PC-3 (cell line): ENCODE measurements around the gene ANTXR2. TPM values are rescaled to one million over a fixed set of nuclear protein-coding genes. Genes with fewer than 3 reads are reported as not detected.

Experiments
- ATAC-seq: fragments of 200-7000 bp; cut with Tn5 transposase; 2 replicates; pipeline ENCODE4 v1.9.1; 2020; ENCODE audit warnings: mild to moderate bottlenecking, moderate library complexity
- BruUV-seq: library from RNA; stranded (reverse); fragments of 400-500 nt; replicated peaks from 2 replicates; lab custom pipeline; 2021; lab: Mats Ljungman, UMichigan
- CTCF ChIA-PET: fragments of 300-600 bp; sonication (Branson Sonifier 250); formaldehyde crosslinking; loops from one replicate; lab custom pipeline; 2022; ENCODE audit warnings: antibody characterized with exemption; lab: Charles Lee
- POLR2A ChIA-PET: fragments of 300-600 bp; sonication (Branson Sonifier 250); formaldehyde crosslinking; loops from one replicate; lab custom pipeline; 2022; ENCODE audit warnings: antibody characterized with exemption; ENCODE audit not compliant: unreplicated experiment; lab: Charles Lee
- DNase-seq: peaks from one replicate; pipeline ENCODE4 v3.0.0-alpha.2; 2015
- H2AFZ ChIP-seq: fragments of 300-600 bp; sonication (generic); 2 replicates; pipeline ENCODE4 v1.6.0; 2016; ENCODE audit warnings: antibody characterized with exemption, low read length
- H3F3A ChIP-seq: fragments of 300-600 bp; sonication (generic); one replicate; pipeline ENCODE4 v1.6.0; 2017; ENCODE audit warnings: antibody characterized with exemption, low read length, control low read depth, mild to moderate bottlenecking; ENCODE audit not compliant: unreplicated experiment
- H3K27ac ChIP-seq: fragments of 300-600 bp; sonication (generic); 2 replicates; pipeline ENCODE4 v1.5.1; 2016; ENCODE audit warnings: mild to moderate bottlenecking, low read length
- H3K27me3 ChIP-seq: fragments of 300-600 bp; sonication (generic); 2 replicates; pipeline ENCODE4 v1.6.1; 2016; ENCODE audit warnings: low read length, mixed read lengths
- H3K36me3 ChIP-seq: fragments of 300-600 bp; sonication (generic); 2 replicates; pipeline ENCODE4 v1.6.1; 2016; ENCODE audit warnings: low read depth, mixed run types, low read length, mixed read lengths
- H3K4me1 ChIP-seq: fragments of 300-600 bp; sonication (generic); 2 replicates; pipeline ENCODE4 v1.5.1; 2016; ENCODE audit warnings: low read length; ENCODE audit not compliant: insufficient read depth
- H3K4me2 ChIP-seq: fragments of 300-600 bp; sonication (generic); 2 replicates; pipeline ENCODE4 v1.6.0; 2016; ENCODE audit warnings: low read length
- H3K4me3 ChIP-seq: fragments of 300-600 bp; sonication (generic); 2 replicates; pipeline ENCODE4 v1.5.1; 2016; ENCODE audit warnings: mild to moderate bottlenecking, low read length, mixed read lengths
- H3K79me2 ChIP-seq: fragments of 300-600 bp; sonication (generic); 2 replicates; pipeline ENCODE4 v1.6.1; 2017; ENCODE audit warnings: low read length, mixed read lengths
- H3K9ac ChIP-seq: fragments of 300-600 bp; sonication (generic); 2 replicates; pipeline ENCODE4 v1.6.0; 2016; ENCODE audit warnings: mild to moderate bottlenecking, low read length
- H3K9me2 ChIP-seq: fragments of 300-600 bp; sonication (generic); replicated peaks from 2 replicates; pipeline ENCODE4 v1.6.1; 2016; ENCODE audit warnings: mixed run types, low read length, mixed read lengths
- H3K9me3 ChIP-seq: fragments of 300-600 bp; sonication (generic); 2 replicates; pipeline ENCODE4 v1.6.1; 2016; ENCODE audit warnings: low read length, mixed read lengths
- H4K20me1 ChIP-seq: fragments of 300-600 bp; sonication (generic); 2 replicates; pipeline ENCODE4 v1.6.1; 2016; ENCODE audit warnings: low read length, mixed read lengths
- EZH2 ChIP-seq: fragments of 300-600 bp; sonication (generic); IDR thresholded peaks from one replicate; pipeline ENCODE4 v1.6.1; 2017; ENCODE audit warnings: antibody characterized with exemption, mild to moderate bottlenecking, low read length; ENCODE audit not compliant: unreplicated experiment
- EZH2phosphoT487 ChIP-seq: fragments of 300-600 bp; sonication (generic); IDR thresholded peaks from 2 replicates; pipeline ENCODE4 v1.6.1; 2018; ENCODE audit warnings: mild to moderate bottlenecking, antibody characterized with exemption, low read length, borderline replicate concordance
- intact Hi-C: fragments of 100-400 bp; cut with micrococcal nuclease; formaldehyde crosslinking; loops from 2 replicates; pipeline ENCODE4 v1.9.0; 2023
- total RNA-seq: library from RNA; depleted of rRNA; stranded (reverse); fragments of >200 nt; gene quantifications from 2 replicates; pipeline ENCODE4 v1.2.3, GENCODE V29; 2014
- TF ChIP-seq, protein P1 (sequence below): fragments of 300-600 bp; sonication (generic); conservative IDR thresholded peaks from 2 replicates; pipeline ENCODE4 v1.5.1; 2017; ENCODE audit warnings: antibody characterized with exemption, low read depth, mild to moderate bottlenecking, low read length

ANTXR2 gene
- total RNA-seq, 1 experiment from 2014 or later = 43.9 TPM

DNA sequence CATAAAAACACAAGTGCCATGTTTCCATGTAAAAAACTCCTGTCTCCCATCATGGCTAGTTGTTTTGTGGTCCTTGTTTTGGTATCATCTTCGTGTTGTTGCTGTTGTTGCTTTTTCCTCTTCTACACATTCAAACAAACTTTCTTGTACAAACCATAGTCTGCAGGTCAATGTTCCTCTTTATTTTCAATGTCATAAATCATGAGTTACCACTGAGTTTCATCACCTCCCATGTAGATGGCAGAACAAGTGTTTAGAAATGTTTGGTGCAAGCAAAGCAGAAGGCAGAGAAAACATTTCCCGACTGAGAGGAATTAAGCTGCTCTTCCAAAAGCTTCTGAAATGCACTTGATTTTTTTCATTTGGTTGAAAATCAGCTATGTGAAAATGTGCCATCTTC is 166.0 kb downstream of the ANTXR2 start:
- no peaks in the 10 kb centered on the region for H3K9me3 ChIP-seq
- no peak overlapping the region for H2AFZ ChIP-seq
- no peak overlapping the region for H3K4me3 ChIP-seq
- no peaks in the 10 kb centered on the region for H3K4me1 ChIP-seq
- H3K79me2 ChIP-seq = no peaks in the 10 kb centered on the region
- TF ChIP-seq, protein P1, sequence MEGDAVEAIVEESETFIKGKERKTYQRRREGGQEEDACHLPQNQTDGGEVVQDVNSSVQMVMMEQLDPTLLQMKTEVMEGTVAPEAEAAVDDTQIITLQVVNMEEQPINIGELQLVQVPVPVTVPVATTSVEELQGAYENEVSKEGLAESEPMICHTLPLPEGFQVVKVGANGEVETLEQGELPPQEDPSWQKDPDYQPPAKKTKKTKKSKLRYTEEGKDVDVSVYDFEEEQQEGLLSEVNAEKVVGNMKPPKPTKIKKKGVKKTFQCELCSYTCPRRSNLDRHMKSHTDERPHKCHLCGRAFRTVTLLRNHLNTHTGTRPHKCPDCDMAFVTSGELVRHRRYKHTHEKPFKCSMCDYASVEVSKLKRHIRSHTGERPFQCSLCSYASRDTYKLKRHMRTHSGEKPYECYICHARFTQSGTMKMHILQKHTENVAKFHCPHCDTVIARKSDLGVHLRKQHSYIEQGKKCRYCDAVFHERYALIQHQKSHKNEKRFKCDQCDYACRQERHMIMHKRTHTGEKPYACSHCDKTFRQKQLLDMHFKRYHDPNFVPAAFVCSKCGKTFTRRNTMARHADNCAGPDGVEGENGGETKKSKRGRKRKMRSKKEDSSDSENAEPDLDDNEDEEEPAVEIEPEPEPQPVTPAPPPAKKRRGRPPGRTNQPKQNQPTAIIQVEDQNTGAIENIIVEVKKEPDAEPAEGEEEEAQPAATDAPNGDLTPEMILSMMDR = no peak
- no peak for TF ChIP-seq EZH2
- no peak for TF ChIP-seq EZH2phosphoT487
- H4K20me1 ChIP-seq = no peaks in the 10 kb centered on the region
- intact Hi-C loops = no loop called here
- POLR2A ChIA-PET = no interaction called here
- no peak overlapping the region for H3K9ac ChIP-seq
- H3K9me2 ChIP-seq = no peaks in the 10 kb centered on the region
- no peaks in the 10 kb centered on the region for H3F3A ChIP-seq
- no peak overlapping the region for H3K27ac ChIP-seq
- no peaks in the 10 kb centered on the region for H3K27me3 ChIP-seq
- ATAC-seq (no peak), DNase-seq (no peak)
- no TSS peak for BruUV-seq
- peaks cover 18% of the 10 kb centered on the region for H3K36me3 ChIP-seq
- CTCF ChIA-PET = no interaction called here
- H3K4me2 ChIP-seq = no peak overlapping the region

DNA sequence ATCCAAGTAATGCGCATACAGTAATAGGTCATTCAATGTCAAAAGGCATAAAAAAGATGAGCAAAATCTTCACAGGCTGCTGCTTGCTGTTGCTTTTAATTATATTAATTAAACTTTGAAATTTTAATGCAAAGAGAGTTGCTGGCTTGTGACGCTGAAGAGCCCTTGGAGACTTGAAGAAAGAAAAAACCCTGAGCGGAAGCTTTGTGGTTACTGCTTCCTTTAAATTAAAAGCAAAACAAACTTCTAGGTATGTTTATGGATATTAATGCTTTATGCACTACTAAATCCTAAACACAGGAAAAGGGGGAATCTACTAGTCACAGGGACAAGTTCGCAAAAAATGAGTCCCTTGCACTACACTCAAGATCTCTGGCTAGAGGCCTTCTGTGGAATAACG is 166.7 kb downstream of the ANTXR2 start:
- H3K4me3 ChIP-seq = no peak overlapping the region
- no peak overlapping the region for H3K4me2 ChIP-seq
- no peak overlapping the region for H3K27ac ChIP-seq
- ChIA-PET POLR2A (no interaction called here), CTCF (no interaction called here)
- ATAC-seq (no peak), DNase-seq (no peak)
- no peaks in the 10 kb centered on the region for H3K79me2 ChIP-seq
- H3K36me3 ChIP-seq = peaks cover 18% of the 10 kb centered on the region
- H3F3A ChIP-seq = no peaks in the 10 kb centered on the region
- H3K9me2 ChIP-seq = no peaks in the 10 kb centered on the region
- H3K4me1 ChIP-seq = no peaks in the 10 kb centered on the region
- no TSS peak for BruUV-seq
- TF ChIP-seq, protein P1 = no peak
- TF ChIP-seq EZH2 (no peak), EZH2phosphoT487 (no peak)
- no peaks in the 10 kb centered on the region for H3K9me3 ChIP-seq
- intact Hi-C loops = no loop called here
- H3K9ac ChIP-seq = no peak overlapping the region
- H2AFZ ChIP-seq = no peak overlapping the region
- H3K27me3 ChIP-seq = no peaks in the 10 kb centered on the region
- no peaks in the 10 kb centered on the region for H4K20me1 ChIP-seq

DNA sequence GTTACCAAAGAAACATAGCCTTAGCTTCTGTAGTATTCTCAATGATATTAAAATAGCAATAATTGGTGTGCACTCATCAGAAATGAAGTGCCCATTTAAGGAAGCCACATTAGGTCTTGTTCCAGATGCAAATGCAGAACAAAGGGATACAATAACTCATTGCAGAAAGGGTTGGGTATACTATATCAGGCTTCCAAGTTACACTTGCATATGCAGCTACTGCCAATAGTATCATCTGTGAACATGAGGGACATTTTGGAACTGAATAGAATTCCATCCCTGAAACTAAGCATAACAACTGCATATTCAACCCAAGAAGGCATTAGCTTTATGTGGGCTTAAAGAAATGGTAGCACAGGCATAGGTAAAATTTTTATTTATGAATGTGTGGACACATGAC is 167.8 kb downstream of the ANTXR2 start:
- H3K27me3 ChIP-seq = no peaks in the 10 kb centered on the region
- no peak for DNase-seq
- intact Hi-C loops = no loop called here
- no peak overlapping the region for H3K9ac ChIP-seq
- POLR2A ChIA-PET = no interaction called here
- no peaks in the 10 kb centered on the region for H3F3A ChIP-seq
- no peak overlapping the region for H2AFZ ChIP-seq
- no peaks in the 10 kb centered on the region for H3K9me3 ChIP-seq
- no peaks in the 10 kb centered on the region for H3K4me1 ChIP-seq
- no peaks in the 10 kb centered on the region for H3K9me2 ChIP-seq
- no TSS peak for BruUV-seq
- CTCF ChIA-PET = no interaction called here
- TF ChIP-seq, protein P1 = no peak
- TF ChIP-seq EZH2phosphoT487 (no peak), EZH2 (no peak)
- H3K4me2 ChIP-seq = no peak overlapping the region
- peaks cover 18% of the 10 kb centered on the region for H3K36me3 ChIP-seq
- no peaks in the 10 kb centered on the region for H3K79me2 ChIP-seq
- H3K4me3 ChIP-seq = no peak overlapping the region
- no peaks in the 10 kb centered on the region for H4K20me1 ChIP-seq
- no peak overlapping the region for H3K27ac ChIP-seq
- ATAC-seq = no peak
